Anterior cingulate cortex (tissue), 58 donors: Measurements from ENCODE around the gene TLE7.

ENCODE experiments used
- DNase-seq, 58 donors: peaks; one replicate each; lab custom pipeline; 2025; lab: John Stamatoyannopoulos, UW

TLE7 gene

GRCh38 chr16:71442051-71442440 lies at the start of gene TLE7:
Gene TLE7 (minus strand): TSS chr16:71442054. CDS start chr16:71433324, 8,730 bp downstream.
- no peak for DNase-seq

GRCh38 chr16:71491054-71491453 lies 49.2 kb upstream of the TLE7 start:
- DNase-seq: no peak

DNA sequence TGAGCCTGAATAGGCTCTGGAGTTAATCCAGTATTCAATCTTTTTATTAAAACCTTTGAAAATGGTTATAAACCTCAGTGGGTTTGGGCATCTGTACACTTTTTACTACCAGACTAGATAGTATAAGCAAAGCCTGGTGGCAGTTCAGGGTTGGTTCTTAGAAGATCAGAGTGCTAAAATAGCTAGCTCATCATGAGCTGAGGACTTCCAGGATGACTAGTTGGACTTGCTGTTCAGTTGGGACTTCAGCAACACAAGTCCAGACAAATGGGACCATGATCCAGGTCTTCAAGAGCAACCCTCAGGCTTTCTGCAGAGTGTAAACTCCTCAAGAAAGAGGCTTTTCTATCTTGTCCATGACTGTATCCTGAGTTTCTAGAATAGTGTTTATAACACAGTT lies 48.5 kb upstream of the TLE7 start:
- DNase-seq: no peak

DNA sequence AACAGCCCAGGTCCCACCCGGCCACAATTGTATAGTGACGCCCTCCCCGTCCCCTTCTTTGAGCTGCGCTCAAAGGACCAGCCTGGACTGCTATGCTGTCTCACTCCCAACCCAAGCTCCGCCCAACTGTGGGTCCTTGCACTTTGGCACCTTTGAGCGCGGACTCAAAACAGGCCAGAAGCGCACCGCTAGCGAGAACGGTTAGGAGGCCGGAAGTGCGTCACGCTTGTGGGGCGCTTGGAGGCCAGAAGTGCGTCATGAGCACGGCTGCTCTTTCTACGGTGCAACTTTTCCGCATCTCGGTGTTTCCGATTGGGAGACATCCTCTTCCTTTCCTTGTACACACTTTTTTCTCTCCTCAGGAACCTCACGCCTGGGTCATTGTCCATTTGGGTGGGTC lies 47.3 kb upstream of the TLE7 start, which contains the start of gene ZNF19:
TSS of gene ZNF19 (minus strand) at position 203 of the 400 bp plus-strand sequence. CDS start 7,210 bp downstream, outside the sequence.
- no peak for DNase-seq

GRCh38 chr16:71484006-71484893 lies 42.4 kb upstream of the TLE7 start:
- DNase-seq: peak; percentile 47 to 94 (median 84)

GRCh38 chr16:71482569-71482968 lies 40.7 kb upstream of the TLE7 start:
- no peak for DNase-seq

GRCh38 chr16:71480956-71481355 lies 39.1 kb upstream of the TLE7 start:
- DNase-seq: no peak

- peak in 13 of 58 donors; percentile 3 to 36 (median 7) for DNase-seq
Measured at GRCh38 chr16:71479420-71479819, 37.6 kb upstream of the TLE7 start.

DNA sequence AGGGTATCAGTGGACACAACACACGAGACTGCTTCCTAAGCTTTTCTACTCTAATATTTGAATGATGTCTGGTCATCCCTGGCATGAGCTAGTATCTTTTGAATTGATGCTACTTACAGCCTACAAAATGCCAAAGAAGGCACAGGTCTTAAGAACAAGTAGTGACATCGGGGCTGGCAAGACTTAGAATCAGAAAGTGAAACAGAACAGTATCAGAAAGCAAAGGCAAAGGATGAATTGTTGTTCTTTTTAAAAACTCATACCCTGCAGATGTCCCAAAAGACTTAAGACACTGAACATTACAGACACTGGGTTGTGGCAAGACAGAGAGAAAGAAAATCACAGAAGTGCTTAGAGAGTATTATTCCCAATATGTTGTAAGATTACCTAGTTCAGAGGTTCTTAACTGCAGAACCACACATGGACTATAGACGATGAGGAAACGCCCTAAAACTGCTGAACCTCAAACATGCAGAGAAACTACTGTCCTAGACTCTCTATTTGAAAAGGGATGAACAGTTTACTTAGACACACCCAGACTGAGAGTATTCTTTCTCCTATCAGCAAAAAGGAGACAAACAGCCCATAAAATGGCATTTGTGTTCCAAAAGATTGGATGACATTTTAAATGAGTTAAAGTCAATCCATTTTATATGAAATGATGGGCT lies 34.7 kb upstream of the TLE7 start:
- DNase-seq: no peak

DNA sequence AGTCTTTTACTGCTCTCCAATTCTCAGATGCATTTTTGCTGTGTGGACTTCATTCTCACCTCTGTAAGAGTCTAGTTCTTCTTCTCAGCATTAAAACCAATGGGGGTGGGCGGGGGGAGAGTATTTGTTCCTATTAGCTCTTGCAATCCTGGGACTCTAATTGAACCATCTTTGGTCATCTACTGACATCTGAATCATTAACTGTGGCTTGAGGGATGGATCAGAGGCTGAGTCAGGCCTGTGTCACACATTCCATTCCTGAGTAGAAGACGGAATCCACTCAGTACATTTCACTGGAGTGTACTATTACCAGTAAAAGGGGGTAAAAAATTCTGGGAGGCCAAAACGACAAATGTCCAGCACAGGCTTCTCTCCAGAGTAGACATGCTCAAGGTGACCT lies 33.0 kb upstream of the TLE7 start:
- DNase-seq: no peak

- DNase-seq: no peak
Measured at GRCh38 chr16:71473891-71474290, 32.0 kb upstream of the TLE7 start.

- no peak for DNase-seq
Measured at GRCh38 chr16:71472931-71473330, 31.1 kb upstream of the TLE7 start.

GRCh38 chr16:71472051-71472450 lies 30.2 kb upstream of the TLE7 start:
- DNase-seq: no peak

DNA sequence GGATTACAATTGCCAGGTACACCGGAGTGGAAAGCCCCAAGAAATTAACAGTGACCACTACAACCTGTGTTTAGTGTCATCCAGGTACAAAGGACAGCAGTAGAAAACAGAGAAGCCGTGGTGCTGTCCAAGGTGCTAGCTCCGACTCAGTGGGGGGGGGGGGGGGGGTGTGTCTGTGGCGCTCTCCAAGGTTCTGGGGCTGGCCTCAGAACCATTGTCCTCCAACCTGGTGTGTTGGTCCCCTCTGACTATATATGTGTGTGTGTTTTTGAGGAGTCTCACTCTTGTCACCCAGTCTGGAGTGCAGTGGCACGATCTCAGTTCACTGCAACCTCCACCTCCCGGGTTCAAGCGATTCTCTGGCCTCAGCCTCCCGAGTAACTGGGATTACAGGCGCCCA lies 26.0 kb upstream of the TLE7 start:
- peak in 1 of 58 donors; percentile 2 for DNase-seq

- DNase-seq: no peak
Measured at GRCh38 chr16:71464231-71464630, 22.4 kb upstream of the TLE7 start.

GRCh38 chr16:71461686-71462648 lies 20.1 kb upstream of the TLE7 start, which contains the start of gene ZNF23:
Gene ZNF23 (minus strand): TSS chr16:71462247. CDS start chr16:71456796, 5,451 bp downstream.
- DNase-seq: peak; percentile 24 to 89 (median 80)

DNA sequence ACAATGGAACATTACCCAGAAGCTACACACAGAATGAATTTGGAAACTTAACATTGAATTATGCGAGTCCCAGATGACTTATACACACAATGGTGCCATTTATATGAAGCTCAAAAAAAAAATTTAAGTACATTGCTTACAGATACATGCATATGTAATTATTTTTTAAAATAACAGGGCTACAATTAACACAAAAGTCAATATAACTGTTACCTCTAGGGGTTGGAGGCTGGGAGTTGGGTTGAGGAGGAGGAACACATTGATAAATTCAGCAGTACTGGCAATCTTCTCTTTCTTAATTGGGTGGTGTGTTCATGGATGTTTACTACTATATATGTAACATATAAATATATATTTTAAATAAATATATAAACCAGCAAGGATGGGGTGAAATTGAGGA lies 19.1 kb upstream of the TLE7 start:
- DNase-seq: no peak

GRCh38 chr16:71460236-71460635 lies 18.4 kb upstream of the TLE7 start:
- no peak for DNase-seq

DNA sequence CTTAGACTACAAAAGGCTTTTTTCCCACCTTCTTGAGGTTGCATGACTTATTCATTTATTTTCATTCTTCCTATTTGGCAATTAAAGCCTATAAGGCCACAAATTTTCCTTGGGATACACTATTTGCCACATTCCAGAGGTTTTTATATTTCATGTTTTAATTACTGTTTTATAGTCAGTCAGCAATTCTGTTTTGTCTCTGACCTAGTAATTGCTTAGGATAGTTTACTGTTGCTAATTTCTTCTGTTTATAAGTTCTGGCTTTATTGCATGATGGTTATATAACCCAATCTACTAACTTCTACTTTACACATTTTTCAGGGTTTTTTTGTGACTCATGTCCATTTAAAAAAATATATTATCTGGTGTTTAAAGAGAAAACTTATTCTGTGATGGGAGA lies 17.7 kb upstream of the TLE7 start:
- DNase-seq: no peak

DNA sequence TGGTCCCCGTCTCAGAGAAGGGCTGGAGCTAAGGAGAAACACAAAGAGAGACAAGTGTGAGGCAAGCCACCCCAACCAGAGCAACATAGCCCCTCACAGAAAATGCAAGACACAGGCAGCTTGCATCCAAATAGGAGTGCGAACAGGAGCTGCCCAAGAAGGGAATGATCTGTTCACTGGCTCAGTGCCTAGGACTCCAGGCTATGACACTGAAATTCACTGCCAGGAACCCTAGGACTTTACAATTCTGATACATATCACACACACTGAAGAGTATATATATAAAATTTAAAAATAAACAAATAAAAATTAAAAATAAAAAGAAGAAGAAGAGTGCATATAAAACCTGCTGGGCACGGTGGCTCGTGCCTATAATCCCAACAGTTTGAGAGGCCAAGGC lies 14.9 kb upstream of the TLE7 start:
- no peak for DNase-seq
